H1 (cell line): Measurements from ENCODE around the gene PRKCD. TPM values are rescaled to one million over a fixed set of nuclear protein-coding genes. Genes with fewer than 3 reads are reported as not detected.

ENCODE experiments used
- CTCF ChIA-PET: fragments of 300-600 bp; sonication (Branson Sonifier 250); formaldehyde crosslinking; loops from one replicate; lab custom pipeline; 2021; ENCODE audit not compliant: partially characterized antibody; lab: Charles Lee
- POLR2A ChIA-PET: fragments of 300-600 bp; sonication (Branson Sonifier 250); formaldehyde crosslinking; loops from one replicate; lab custom pipeline; 2021; ENCODE audit warnings: inconsistent platforms; ENCODE audit not compliant: partially characterized antibody; lab: Charles Lee
- DNase-seq, 2 experiments: peaks; one replicate each; pipeline versions ENCODE4 v3.0.0 to v3.0.0-alpha.2; 2010 to 2022; ENCODE audit warnings: low spot score in 2 of 2, low read depth in 1 of 2, mixed read lengths in 1 of 2
- FAIRE-seq: peaks from 2 replicates; lab custom pipeline; 2011; peaks lifted over from hg19 to GRCh38; lab: Jason Lieb, UNC
- H2AFZ ChIP-seq: 2 replicates; pipeline ENCODE4 v1.8.1; 2012; ENCODE audit warnings: low read length, inconsistent platforms
- H2AK5ac ChIP-seq: 2 replicates; pipeline ENCODE4 v1.6.1; 2013; ENCODE audit warnings: low read depth, low read length
- H2BK120ac ChIP-seq: replicated peaks from 2 replicates; pipeline ENCODE3; 2013; ENCODE audit warnings: low read depth, low read length, inconsistent platforms
- H2BK12ac ChIP-seq: 2 replicates; pipeline ENCODE4 v1.6.1; 2013; ENCODE audit warnings: low read depth, low read length
- H2BK15ac ChIP-seq: 2 replicates; pipeline ENCODE4 v1.6.1; 2013; ENCODE audit warnings: low read length
- H2BK20ac ChIP-seq: 2 replicates; pipeline ENCODE4 v1.6.1; 2013; ENCODE audit warnings: low read length
- H2BK5ac ChIP-seq: 2 replicates; pipeline ENCODE4 v1.6.1; 2013; ENCODE audit warnings: low read depth, low read length
- H3K14ac ChIP-seq: 2 replicates; pipeline ENCODE4 v1.6.1; 2013; ENCODE audit warnings: inconsistent platforms; ENCODE audit not compliant: insufficient read length
- H3K18ac ChIP-seq: 2 replicates; pipeline ENCODE4 v1.6.1; 2013; ENCODE audit warnings: low read length; ENCODE audit errors: extremely low read depth
- H3K23ac ChIP-seq: 2 replicates; pipeline ENCODE4 v1.6.1; 2013; ENCODE audit warnings: inconsistent platforms; ENCODE audit not compliant: insufficient read length
- H3K23me2 ChIP-seq: 2 replicates; pipeline ENCODE4 v1.6.1; 2013; ENCODE audit warnings: low read depth, low read length
- H3K27ac ChIP-seq: 2 replicates; pipeline ENCODE4 v1.6.1; 2011; ENCODE audit warnings: low read depth, low read length, inconsistent platforms
- H3K27me3 ChIP-seq, 4 experiments: replicated peaks in 1 of 4; 1 replicate in 1 of 4; 2 replicates in 3 of 4; pipeline versions ENCODE4 v1.6.1 to v1.8.1; 2011 to 2013; ENCODE audit warnings: low read length in 3 of 4, mild to moderate bottlenecking in 3 of 4, inconsistent platforms in 2 of 4, mixed read lengths in 2 of 4, moderate library complexity in 1 of 4; ENCODE audit not compliant: control insufficient read depth in 3 of 4, insufficient read depth in 3 of 4; ENCODE audit errors: extremely low read depth in 1 of 4
- H3K36me3 ChIP-seq, 4 experiments: 2 replicates each; pipeline versions ENCODE4 v1.6.1 to v1.8.1; 2011 to 2013; ENCODE audit warnings: mild to moderate bottlenecking in 4 of 4, low read length in 3 of 4, moderate library complexity in 2 of 4, control low read depth in 1 of 4, inconsistent platforms in 1 of 4; ENCODE audit not compliant: insufficient read depth in 4 of 4, control insufficient read depth in 2 of 4
- H3K4ac ChIP-seq: replicated peaks from 2 replicates; pipeline ENCODE3; 2013; ENCODE audit warnings: low read length, low read depth, mixed read lengths, inconsistent platforms; ENCODE audit not compliant: insufficient read length
- H3K4me1 ChIP-seq, 4 experiments: replicated peaks in 1 of 4; 1 replicate in 1 of 4; 2 replicates in 3 of 4; pipeline versions ENCODE4 v1.6.1 to v1.8.1; 2011 to 2013; ENCODE audit warnings: low read length in 3 of 4, inconsistent platforms in 2 of 4, mixed read lengths in 1 of 4; ENCODE audit not compliant: insufficient read depth in 4 of 4, control insufficient read depth in 3 of 4
- H3K4me2 ChIP-seq, 2 experiments: 2 replicates each; pipeline versions ENCODE4 v1.6.1 to v1.8.1; 2011 to 2013; ENCODE audit warnings: low read depth in 2 of 2, low read length in 2 of 2, control low read depth in 1 of 2, inconsistent platforms in 1 of 2, mild to moderate bottlenecking in 1 of 2; ENCODE audit not compliant: insufficient read depth in 1 of 2
- H3K4me3 ChIP-seq, 4 experiments: fragments of 200-600, 300-600 bp in 1 of 4; sonication (generic), shearing (Covaris generic), sonication (Bioruptor Twin) in 1 of 4; 2 replicates each; pipeline versions ENCODE4 v1.5.1 to v1.8.1; 2011 to 2016; ENCODE audit warnings: low read length in 4 of 4, low read depth in 3 of 4, control low read depth in 2 of 4, inconsistent platforms in 2 of 4, mild to moderate bottlenecking in 2 of 4, mixed read lengths in 1 of 4, moderate library complexity in 1 of 4; ENCODE audit not compliant: insufficient read depth in 2 of 4; ENCODE audit errors: extremely low read depth in 1 of 4
- H3K56ac ChIP-seq: replicated peaks from 2 replicates; pipeline ENCODE3; 2013; ENCODE audit warnings: low read depth, mild to moderate bottlenecking, mixed read lengths, low read length, inconsistent platforms; ENCODE audit not compliant: insufficient read length
- H3K79me1 ChIP-seq: 2 replicates; pipeline ENCODE4 v1.6.1; 2013; ENCODE audit warnings: low read depth, low read length, control low read depth
- H3K79me2 ChIP-seq, 2 experiments: 2 replicates each; pipeline versions ENCODE4 v1.6.1 to v1.8.1; 2012 to 2013; ENCODE audit warnings: low read length in 2 of 2, mild to moderate bottlenecking in 2 of 2, inconsistent platforms in 1 of 2; ENCODE audit not compliant: insufficient read depth in 2 of 2, control insufficient read depth in 1 of 2
- H3K9ac ChIP-seq, 4 experiments: replicated peaks in 1 of 4; 1 replicate in 1 of 4; 2 replicates in 3 of 4; pipeline versions ENCODE4 v1.6.1 to v1.8.1; 2011 to 2013; ENCODE audit warnings: low read depth in 3 of 4, low read length in 3 of 4, control low read depth in 2 of 4, mild to moderate bottlenecking in 2 of 4, moderate library complexity in 2 of 4, inconsistent platforms in 1 of 4; ENCODE audit errors: extremely low read depth in 1 of 4
- H3K9me3 ChIP-seq, 2 experiments: 2 replicates each; pipeline versions ENCODE4 v1.6.1 to v1.8.1; 2012 to 2013; ENCODE audit warnings: mild to moderate bottlenecking in 2 of 2, moderate library complexity in 2 of 2, control low read depth in 1 of 2, inconsistent platforms in 1 of 2, low read depth in 1 of 2, low read length in 1 of 2, mixed read lengths in 1 of 2; ENCODE audit not compliant: insufficient read depth in 2 of 2
- H4K20me1 ChIP-seq, 2 experiments: replicated peaks in 1 of 2; 2 replicates each; pipeline versions ENCODE3 to v1.8.1; 2011 to 2013; ENCODE audit warnings: inconsistent platforms in 2 of 2, low read length in 2 of 2, mild to moderate bottlenecking in 1 of 2; ENCODE audit not compliant: insufficient read depth in 2 of 2, control insufficient read depth in 1 of 2
- H4K5ac ChIP-seq: 2 replicates; pipeline ENCODE4 v1.6.1; 2013; ENCODE audit warnings: low read length, low read depth, mixed read lengths, inconsistent platforms; ENCODE audit not compliant: insufficient read length
- H4K8ac ChIP-seq: 2 replicates; pipeline ENCODE4 v1.8.0; 2013; ENCODE audit warnings: mild to moderate bottlenecking, moderate library complexity, low read length, inconsistent platforms; ENCODE audit not compliant: insufficient read depth; ENCODE audit errors: extremely low read depth
- H4K91ac ChIP-seq: replicated peaks from 2 replicates; pipeline ENCODE3; 2013; ENCODE audit warnings: low read length, mixed read lengths, inconsistent platforms; ENCODE audit not compliant: insufficient read length
- ATF3 ChIP-seq: IDR thresholded peaks from 2 replicates; pipeline ENCODE4 v1.6.1; 2011; ENCODE audit warnings: low read depth, mild to moderate bottlenecking, low read length; ENCODE audit not compliant: insufficient read depth
- BACH1 ChIP-seq: IDR thresholded peaks from 2 replicates; pipeline ENCODE4 v1.6.1; 2012; ENCODE audit warnings: low read length, improper control_type of control experiment
- MAFK ChIP-seq: IDR thresholded peaks from 2 replicates; pipeline ENCODE4 v1.6.1; 2012; ENCODE audit warnings: low read depth, mild to moderate bottlenecking, improper control_type of control experiment, low read length
- NANOG ChIP-seq: IDR thresholded peaks from 2 replicates; pipeline ENCODE4 v1.6.1; 2011; ENCODE audit warnings: low read length, low read depth, mild to moderate bottlenecking, inconsistent platforms; ENCODE audit not compliant: insufficient read depth, poor library complexity, severe bottlenecking
- NRF1 ChIP-seq: IDR thresholded peaks from 2 replicates; pipeline ENCODE4 v1.6.1; 2011; ENCODE audit warnings: mild to moderate bottlenecking, low read depth, low read length, improper control_type of control experiment
- RBBP5 ChIP-seq: IDR thresholded peaks from 2 replicates; pipeline ENCODE4 v1.7.1; 2012; ENCODE audit warnings: low read depth, mild to moderate bottlenecking, inconsistent platforms, low read length, moderate library complexity, borderline replicate concordance
- WGBS, 2 experiments: shearing (Covaris generic) in 1 of 2; methylation state at CpG; one replicate each; pipeline versions ENCODE4 v1.1.6 to v1.1.7; 2013 to 2015; ENCODE audit warnings: low lambda C conversion rate in 2 of 2, mixed read lengths in 2 of 2, inconsistent platforms in 1 of 2, low coverage in 1 of 2, missing lambda C conversion rate in 1 of 2; ENCODE audit not compliant: insufficient replicate concordance in 2 of 2, insufficient coverage in 1 of 2, insufficient read length in 1 of 2; ENCODE audit errors: extremely low coverage in 1 of 2, missing lambda C conversion rate in 1 of 2; 5-methylcytosine and 5-hydroxymethylcytosine counted together
- polyA plus RNA-seq, 7 experiments: library from polyadenylated mRNA; depleted of rRNA in 3 of 7; stranded (reverse) in 5 of 7; unstranded in 2 of 7; fragments of >200 nt in 5 of 7; fragments of 200-250 nt in 2 of 7; gene quantifications; 1 replicate in 5 of 7; 2 replicates in 1 of 7; 4 replicates in 1 of 7; pipeline versions ENCODE4 v1.2.1 to v1.2.3, GENCODE V29; 2011 to 2013; ENCODE audit warnings: missing spikeins in 2 of 7, mixed read lengths in 2 of 7
- total RNA-seq: library from RNA; stranded (reverse); fragmentation: NEBNext Ultra II Directional; extraction: Animal tissue kit (Norgen Biotek cat#: 25700); gene quantifications from 2 replicates; pipeline ENCODE4 v1.2.1, GENCODE V29; 2021

Gene PRKCD
- total and polyA plus RNA-seq, 2 of the 8 experiments (the other 6 are each of a cell fraction or from before 2014, with no cell fraction given): 22.6 to 23.9 TPM

GRCh38 chr3:53146319-53146891 lies 14.6 kb upstream of the PRKCD start:
- H4K5ac ChIP-seq: no peak overlapping the region
- H3K18ac ChIP-seq: no peak overlapping the region
- no peaks in the 10 kb centered on the region for H3K79me1 ChIP-seq
- ChIA-PET POLR2A (interaction anchor here (1.8 kb wide), 1 partner anchor 13 kb away, joined by 4 read pairs; no protein-coding TSS in a partner anchor), CTCF (interaction anchor here (1.4 to 2.2 kb wide), 6 partner anchors 9 to 50 kb away, joined by 5 to 10 read pairs (median 6); no protein-coding TSS in a partner anchor)
- H3K4ac ChIP-seq: no peak overlapping the region
- H2AFZ ChIP-seq: 0 out of 2 replicates have a peak overlapping the region, but pooled peaks have one; percentile 7
- H4K20me1 ChIP-seq: no peaks in the 10 kb centered on the region
- H4K91ac ChIP-seq: no peak overlapping the region
- no peak overlapping the region for H3K23ac ChIP-seq
- peak overlapping the region; percentile 61; the same call in 1 of the 2 replicates for H2BK20ac ChIP-seq
- H2AK5ac ChIP-seq: no peak overlapping the region
- H3K14ac ChIP-seq: no peak overlapping the region
- no peaks in the 10 kb centered on the region for H3K36me3 ChIP-seq
- no peaks in the 10 kb centered on the region; a peak in 1 of 7 replicates for H3K4me1 ChIP-seq
- H2BK15ac ChIP-seq: no peak overlapping the region
- no peak overlapping the region for H2BK5ac ChIP-seq
- no peak overlapping the region for H4K8ac ChIP-seq
- no peaks in the 10 kb centered on the region for H3K79me2 ChIP-seq
- no peaks in the 10 kb centered on the region for H3K23me2 ChIP-seq
- H3K27me3 ChIP-seq: no peaks in the 10 kb centered on the region
- no peak overlapping the region for H3K9ac ChIP-seq
- H3K9me3 ChIP-seq: no peaks in the 10 kb centered on the region
- no peak overlapping the region for H2BK120ac ChIP-seq
- FAIRE-seq: no peak
- no peak overlapping the region for H2BK12ac ChIP-seq
- no peak overlapping the region for H3K4me2 ChIP-seq
- no peak overlapping the region for H3K4me3 ChIP-seq
- WGBS, 2 experiments: 82% methylated on average over 7 of the region's 7 CpGs; no CpG with 5 or more reads in 1 of the 2 experiments
- DNase-seq: no peak
- no peak overlapping the region for H3K56ac ChIP-seq
- H3K27ac ChIP-seq: no peak overlapping the region
- no peak for TF ChIP-seq NRF1
- TF ChIP-seq ATF3: no peak
- no peak for TF ChIP-seq BACH1
- TF ChIP-seq RBBP5: no peak
- TF ChIP-seq NANOG: no peak
- TF ChIP-seq MAFK: no peak
